ENCODE measurements around the gene AKAP13. TPM values are rescaled to one million over a fixed set of nuclear protein-coding genes. Genes with fewer than 3 reads are reported as not detected.

Gene AKAP13
- total RNA-seq, 1 experiment from 2014 or later, result 47.3 TPM

DNA sequence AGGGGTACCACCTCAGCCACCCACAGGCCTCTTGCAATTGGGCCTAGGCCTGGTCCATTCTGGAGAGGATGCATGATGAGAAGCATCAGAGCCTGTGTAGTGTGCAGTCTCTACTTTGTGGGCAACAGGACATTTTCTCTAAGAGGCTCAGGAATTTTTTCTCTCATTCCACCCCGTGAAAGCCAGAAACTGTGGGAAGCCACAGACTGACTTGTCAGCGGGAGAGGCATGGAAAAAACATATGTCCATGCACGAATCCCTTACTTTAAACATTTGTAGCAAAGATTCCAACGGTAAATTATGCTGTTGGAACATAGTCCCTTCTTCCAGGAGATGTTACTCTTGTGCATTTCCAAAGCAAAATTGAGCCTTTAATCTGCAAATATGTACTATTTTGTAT lies 217.8 kb downstream of the AKAP13 start:
- no peak for TF ChIP-seq CTCF (conservative IDR thresholded peaks at IDR 0.05)
- Histone ChIP-seq H4K91ac (ENCODE audit: insufficient read length, low read depth, low read length) (no peak overlapping the region), H3K27me3 (ENCODE audit: insufficient read depth, low read length) (no peaks in the 10 kb centered on the region), H4K20me1 (ENCODE audit: control insufficient read depth, insufficient read depth, insufficient read length) (no peaks in the 10 kb centered on the region), H3K4me1 (ENCODE audit: insufficient read depth, low read length) (no peaks in the 10 kb centered on the region), H2AFZ (ENCODE audit: low read length) (no peak overlapping the region), H3K79me1 (ENCODE audit: insufficient read depth, low read depth, low read length, poor library complexity, severe bottlenecking) (no peaks in the 10 kb centered on the region), H3K9me3 (ENCODE audit: control insufficient read depth, low read depth, low read length) (no peaks in the 10 kb centered on the region), H3K23ac (ENCODE audit: insufficient read length, low read depth, low read length) (no peak overlapping the region), H2BK15ac (ENCODE audit: low read depth, low read length) (no peak overlapping the region), H4K5ac (ENCODE audit: insufficient read length, low read depth, low read length) (no peak overlapping the region), H4K8ac (replicated peaks; ENCODE audit: insufficient read length, low read depth, low read length) (no peak overlapping the region), H2BK120ac (ENCODE audit: low read depth, low read length, poor library complexity, severe bottlenecking) (no peak overlapping the region), H3K56ac (ENCODE audit: insufficient read length, low read depth, low read length) (no peak overlapping the region), H2AK5ac (ENCODE audit: insufficient read length, low read length) (no peak overlapping the region), H3K18ac (ENCODE audit: insufficient read length, low read depth, low read length) (no peak overlapping the region), H3K4me2 (ENCODE audit: insufficient read depth, insufficient read length, low read length) (no peak overlapping the region), H3K23me2 (ENCODE audit: insufficient read length, low read depth, low read length, poor library complexity, severe bottlenecking) (no peaks in the 10 kb centered on the region), H3K4ac (ENCODE audit: low read depth, low read length) (no peak overlapping the region), H2BK20ac (ENCODE audit: low read depth, low read length, poor library complexity, severe bottlenecking) (no peak overlapping the region), H3K14ac (ENCODE audit: insufficient read depth, low read length) (no peak overlapping the region), H2BK12ac (ENCODE audit: insufficient read length, low read depth, low read length) (no peak overlapping the region), H3T11ph (ENCODE audit: low read length) (no peak overlapping the region), H2BK5ac (ENCODE audit: insufficient read length, low read length) (no peak overlapping the region), H3K9ac (ENCODE audit: extremely low read depth, insufficient read length, low read length) (no peak overlapping the region), H3K79me2 (ENCODE audit: insufficient read depth, low read length) (no peaks in the 10 kb centered on the region), H3K27ac (ENCODE audit: insufficient read length, low read depth, low read length) (no peak overlapping the region)
- WGBS (ENCODE audit: extremely low coverage, insufficient read length, low lambda C conversion rate), result no CpG with 5 or more reads among the region's 4 CpGs
- Mint-ChIP-seq H3K9me3 (no peaks in the 10 kb centered on the region), H3K36me3 (ENCODE audit: insufficient read depth in 1 of 3, low read depth in 3 of 3) (peaks cover 0 to 4% (median 0%) of the 10 kb centered on the region in 3 experiments; a peak in 2 of 7 replicates), H3K27me3 (ENCODE audit: low read depth) (no peaks in the 10 kb centered on the region), H3K4me1 (no peaks in the 10 kb centered on the region; a peak in 1 of 4 replicates), H3K4me3 (no peak overlapping the region), H3K27ac (peak overlapping the region in 2 of 3 experiments; percentile 24 to 80; a peak in 3 of 7 replicates)
- DNase-seq, result no peak
